ENCODE measurements around the gene NSRP1. TPM values are rescaled to one million over a fixed set of nuclear protein-coding genes. Genes with fewer than 3 reads are reported as not detected.
"Not testable (repeated sequence)": the region's sequence is repeated elsewhere in the genome, so short reads cannot be mapped to it uniquely, and the experiment has no call there.

NSRP1 gene
- total RNA-seq, 1 donor from 2014 or later, result 24.9 TPM

DNA sequence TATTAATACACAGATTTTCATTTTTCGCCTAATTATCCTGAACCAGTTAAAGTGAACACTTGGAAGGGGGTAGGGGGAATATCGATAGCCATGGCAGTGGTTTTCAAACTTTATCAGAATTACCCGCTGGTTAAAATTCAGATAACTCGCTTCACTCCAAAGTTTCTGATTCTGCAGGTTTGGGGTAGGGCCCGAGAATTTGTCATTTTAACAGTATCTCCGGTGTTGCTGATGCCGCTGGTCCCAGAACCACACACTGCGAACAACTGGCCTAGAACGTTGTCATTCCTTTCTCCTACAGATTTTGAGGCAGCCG is 313 bp upstream of the NSRP1 start:
- intact Hi-C loops (cut with micrococcal nuclease), result loop anchor here (1.0 to 10.0 kb wide), 9 partner anchors 174 to 1564 kb away; partner anchors contain the start of genes BLMH, CPD, CRLF3 and GIT1

DNA sequence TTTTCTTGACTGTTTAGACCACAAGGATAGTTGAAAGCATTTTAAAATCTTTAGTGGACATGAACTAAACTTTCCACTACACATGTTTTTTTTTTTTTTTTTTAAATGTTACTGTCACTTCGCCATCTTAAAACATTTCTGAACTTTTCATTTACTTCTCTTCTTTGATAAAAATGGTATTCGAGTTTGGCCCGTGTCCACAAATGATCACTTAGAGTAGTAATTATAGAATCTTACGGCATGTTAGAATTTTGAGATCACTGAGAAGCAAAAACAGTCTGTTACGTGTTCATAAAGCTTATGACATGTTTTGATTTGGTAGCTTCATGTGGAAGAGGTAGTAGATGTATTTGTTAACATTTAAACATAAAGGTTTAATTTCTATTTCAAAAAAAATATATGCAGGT is 1.1 kb downstream of the NSRP1 start:
- intact Hi-C loops (cut with micrococcal nuclease), result loop anchor here (1.0 to 10.0 kb wide), 10 partner anchors 8 to 1565 kb away; partner anchors contain the start of genes BLMH, CPD, CRLF3 and GIT1

DNA sequence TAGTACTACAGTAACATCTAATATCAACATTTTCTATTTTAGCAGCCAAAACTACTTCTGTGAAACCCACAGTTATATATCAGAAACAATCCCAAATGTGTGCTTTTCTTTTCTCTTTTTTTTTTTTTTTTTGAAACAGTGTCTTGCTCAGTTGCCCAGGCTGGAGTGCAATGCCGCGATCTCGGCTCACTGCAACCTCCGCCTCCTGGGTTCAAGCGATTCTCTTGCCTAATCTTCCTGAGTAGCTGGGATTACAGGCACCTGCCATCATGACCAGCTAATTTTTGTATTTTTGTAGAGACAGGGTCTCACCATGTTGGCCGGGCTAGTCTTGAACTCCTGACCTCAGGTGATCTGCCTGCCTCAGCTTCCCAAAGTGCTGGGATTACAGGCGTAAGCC is 2.0 kb downstream of the NSRP1 start:
- intact Hi-C loops (cut with micrococcal nuclease), result loop anchor here (5.0 to 10.0 kb wide), 6 partner anchors 186 to 1566 kb away; partner anchors contain the start of genes CRLF3, GIT1, GOSR1 and SSH2

GRCh38 chr17:30124273-30124796 is 7.7 kb downstream of the NSRP1 start:
- intact Hi-C loops (cut with micrococcal nuclease), result no loop called here

DNA sequence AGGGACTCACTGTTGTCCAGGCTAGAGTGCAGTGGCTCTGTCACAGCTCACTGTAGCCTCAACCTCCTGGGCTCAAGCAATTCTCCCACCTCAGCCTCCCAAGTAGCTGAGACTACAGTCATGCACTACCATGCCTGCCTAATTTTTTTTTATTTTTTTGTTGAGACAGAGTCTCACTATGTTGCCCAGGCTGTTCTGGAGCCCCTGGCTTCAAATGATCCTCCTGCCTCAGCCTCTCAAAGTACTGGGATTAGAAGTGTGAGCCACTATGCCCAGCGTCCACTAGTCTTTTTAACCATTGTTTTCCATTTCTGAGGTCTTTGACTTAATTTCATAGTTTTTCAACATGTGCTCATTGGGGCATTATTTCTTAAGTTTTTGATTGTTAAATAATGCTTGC is 13.5 kb downstream of the NSRP1 start:
- intact Hi-C loops (cut with micrococcal nuclease), result no loop called here

DNA sequence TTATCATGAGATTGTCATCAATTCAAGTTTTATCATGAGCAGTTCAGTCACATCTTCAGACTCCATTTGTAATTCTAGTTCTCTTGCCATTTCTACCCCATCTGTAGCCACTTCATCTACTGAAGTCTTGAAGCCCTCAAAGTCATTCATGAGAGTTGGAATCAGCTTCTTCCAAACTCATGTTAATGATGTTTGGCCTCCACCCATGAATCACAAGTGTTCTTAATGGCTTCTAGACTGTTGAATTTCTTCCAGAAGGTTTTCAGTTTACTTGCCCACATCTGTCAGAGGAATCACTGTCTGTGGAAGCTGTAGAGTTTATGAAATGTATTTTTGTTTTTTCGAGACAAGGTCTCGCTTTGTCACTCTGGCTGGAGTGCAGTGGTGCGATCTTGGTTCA is 16.0 kb downstream of the NSRP1 start:
- intact Hi-C loops (cut with micrococcal nuclease), result no loop called here

GRCh38 chr17:30133197-30133596 is 16.6 kb downstream of the NSRP1 start:
- intact Hi-C loops (cut with micrococcal nuclease), result no loop called here

DNA sequence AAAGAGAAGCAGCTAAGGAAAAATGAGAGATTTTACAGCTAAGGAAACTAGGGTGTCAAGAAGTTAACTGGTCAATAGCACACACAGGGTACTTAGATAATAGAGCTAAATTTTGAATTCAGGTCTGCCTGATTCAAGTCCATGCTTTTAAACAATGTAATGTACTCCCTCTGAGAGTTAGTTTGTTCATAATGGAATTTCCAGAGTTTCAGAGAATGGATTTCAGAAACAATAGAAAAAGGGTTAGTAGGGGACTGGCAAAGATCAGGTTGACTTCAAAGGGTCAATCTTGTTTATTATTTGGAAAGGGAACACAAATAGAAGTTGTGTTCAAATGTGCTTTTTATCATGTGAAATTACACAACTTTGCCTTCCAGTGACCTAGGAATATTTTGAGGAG is 17.9 kb downstream of the NSRP1 start:
- intact Hi-C loops (cut with micrococcal nuclease), result no loop called here

GRCh38 chr17:30137158-30137557 is 20.5 kb downstream of the NSRP1 start:
- intact Hi-C loops (cut with micrococcal nuclease), result no loop called here

GRCh38 chr17:30147860-30148259 is 31.2 kb downstream of the NSRP1 start:
- intact Hi-C loops (cut with micrococcal nuclease), result not testable (repeated sequence)

DNA sequence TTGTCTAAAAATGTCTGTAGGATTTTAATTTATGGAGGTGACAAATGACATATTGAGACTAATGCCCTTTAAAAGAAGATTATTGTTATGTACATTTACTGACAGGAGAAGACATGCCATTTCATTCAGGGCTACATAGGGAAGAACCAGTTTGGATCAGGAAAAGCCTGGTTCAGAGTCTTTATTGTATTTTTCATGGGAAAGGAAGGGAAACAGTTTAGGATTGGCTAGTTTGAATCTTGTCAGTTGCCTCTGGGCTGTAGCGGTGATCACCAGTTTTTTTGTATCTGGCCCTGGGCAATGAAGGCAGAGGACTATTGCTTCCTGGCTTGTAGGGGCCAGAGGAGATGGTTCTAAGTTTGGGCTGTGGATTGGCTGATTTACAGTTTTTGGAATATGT is 31.8 kb downstream of the NSRP1 start:
- intact Hi-C loops (cut with micrococcal nuclease), result no loop called here

GRCh38 chr17:30151471-30151870 is 34.9 kb downstream of the NSRP1 start:
- intact Hi-C loops (cut with micrococcal nuclease), result no loop called here

DNA sequence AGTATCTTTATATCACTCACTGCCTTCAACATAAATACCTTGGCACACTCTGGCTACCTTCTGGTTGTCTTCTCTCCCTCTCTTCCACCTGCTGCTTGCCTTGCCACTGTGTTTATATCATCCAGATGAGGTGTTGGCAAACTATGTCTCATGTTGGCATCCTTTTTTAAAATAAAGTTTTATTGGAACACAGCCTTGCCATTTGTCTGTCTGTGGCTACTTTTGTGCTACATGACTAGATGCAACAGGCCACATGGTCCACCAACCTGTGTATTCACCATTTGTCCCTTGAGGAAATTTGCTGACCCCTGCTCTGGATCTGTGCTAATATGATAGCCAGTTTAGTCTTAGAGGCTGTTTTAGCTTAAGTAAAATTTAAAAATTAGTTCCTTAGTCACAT is 36.8 kb downstream of the NSRP1 start:
- intact Hi-C loops (cut with micrococcal nuclease), result no loop called here

DNA sequence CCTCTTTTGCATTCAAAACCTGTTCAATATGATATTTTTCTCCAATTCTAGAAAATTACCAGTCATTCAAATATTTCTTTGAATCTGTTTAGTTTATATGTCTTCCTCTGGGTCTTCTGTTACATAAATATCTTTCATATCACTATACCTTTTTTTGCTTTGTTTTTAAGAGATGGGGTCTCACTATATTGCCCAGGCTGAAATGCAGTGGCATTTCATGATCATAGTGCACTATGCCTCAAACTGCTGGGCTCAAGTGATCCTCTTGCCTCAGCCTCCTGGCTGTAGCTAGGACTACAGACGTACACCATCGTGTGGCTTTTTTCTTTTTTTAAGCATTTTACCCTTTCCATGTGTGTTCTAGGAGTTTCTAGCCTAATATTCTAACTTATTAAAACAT is 38.8 kb downstream of the NSRP1 start:
- intact Hi-C loops (cut with micrococcal nuclease), result no loop called here

- intact Hi-C loops (cut with micrococcal nuclease), result no loop called here
These were observed 42.4 kb downstream of the NSRP1 start for GRCh38 chr17:30158896-30159625.

GRCh38 chr17:30160419-30161172 is 44.0 kb downstream of the NSRP1 start:
- intact Hi-C loops (cut with micrococcal nuclease), result no loop called here

DNA sequence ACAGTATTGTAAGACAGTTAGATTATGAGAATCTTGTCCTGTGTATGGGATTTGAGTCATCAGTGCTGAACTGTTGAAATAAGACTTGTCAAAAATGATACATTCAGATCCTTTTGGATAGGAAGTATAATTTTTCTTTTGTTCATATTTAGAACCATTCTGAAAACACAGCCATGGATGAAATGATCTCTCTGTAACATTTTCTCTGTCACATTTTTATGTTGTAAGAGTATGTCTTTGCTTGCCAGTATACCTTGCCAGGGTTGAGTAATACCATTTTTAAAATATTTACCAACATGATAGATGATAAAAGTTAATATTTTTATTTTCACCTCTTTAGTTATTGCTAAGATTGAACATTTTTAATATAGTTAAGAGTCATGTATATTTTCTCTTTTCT is 45.0 kb downstream of the NSRP1 start:
- intact Hi-C loops (cut with micrococcal nuclease), result no loop called here

GRCh38 chr17:30164531-30164930 is 47.9 kb downstream of the NSRP1 start:
- intact Hi-C loops (cut with micrococcal nuclease), result no loop called here

DNA sequence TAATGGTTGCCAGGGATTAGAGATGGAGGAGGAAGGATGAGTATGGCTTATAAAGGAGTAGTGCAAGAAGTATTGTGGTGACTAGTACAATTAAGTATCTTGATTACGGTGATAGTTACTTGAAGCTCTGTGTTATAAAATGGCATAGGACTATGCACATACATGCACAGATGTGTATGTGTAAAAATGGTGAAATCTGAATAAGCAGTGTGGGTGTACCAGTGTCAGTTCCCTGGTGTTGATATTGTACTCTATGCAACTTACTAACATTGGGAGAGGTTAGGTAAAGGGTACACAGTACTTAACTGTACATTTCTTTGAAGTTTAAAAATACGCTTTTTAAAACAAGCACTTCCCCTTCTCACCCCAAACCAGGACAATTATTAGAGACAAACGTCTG is 48.5 kb downstream of the NSRP1 start:
- intact Hi-C loops (cut with micrococcal nuclease), result no loop called here

DNA sequence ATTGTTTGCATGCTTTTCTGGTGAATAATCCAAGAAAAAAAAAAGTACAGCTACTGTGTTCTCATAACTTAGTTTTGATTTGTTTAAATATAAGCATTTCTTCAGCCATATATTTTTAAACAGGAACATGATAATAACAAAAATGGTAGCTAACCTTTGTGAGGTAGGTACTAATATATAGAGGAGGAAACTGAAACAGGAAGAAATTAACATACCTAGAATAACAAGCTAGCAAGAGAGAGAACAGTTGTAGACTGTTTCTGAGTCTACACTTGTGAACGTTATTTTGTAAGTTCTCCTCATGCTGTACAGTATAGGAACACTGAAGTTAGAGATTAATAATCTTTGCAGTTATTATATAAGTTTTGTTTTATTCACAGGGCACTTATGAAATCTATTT is 49.3 kb downstream of the NSRP1 start:
- intact Hi-C loops (cut with micrococcal nuclease), result no loop called here

GRCh38 chr17:30170415-30170987 is 53.9 kb downstream of the NSRP1 start:
- intact Hi-C loops (cut with micrococcal nuclease), result loop anchor here (5.0 kb wide), 1 partner anchor 58 kb away; no protein-coding TSS in a partner anchor

GRCh38 chr17:30172560-30172959 is 55.9 kb downstream of the NSRP1 start:
- intact Hi-C loops (cut with micrococcal nuclease), result loop anchor here (5.0 kb wide), 1 partner anchor 60 kb away; no protein-coding TSS in a partner anchor
